Memory B cell (primary cell): Measurements from ENCODE around the gene ANXA9.

Experiments
- ATAC-seq: fragments of 150-1000 bp; cut with Tn5 transposase; 2 replicates; pipeline ENCODE4 v1.10.0; 2021; ENCODE audit warnings: low read depth, mild to moderate bottlenecking, moderate library complexity
- DNase-seq, 2 donors: peaks; one replicate each; pipeline ENCODE4 v3.0.0; 2022; ENCODE audit warnings: low spot score in 2 of 2
- H3K27ac Mint-ChIP-seq: one replicate; pipeline ENCODE4 v1.8.0; 2022; ENCODE audit warnings: mild to moderate bottlenecking, moderate library complexity, mixed read lengths
- H3K27me3 Mint-ChIP-seq: one replicate; pipeline ENCODE4 v1.8.0; 2022; ENCODE audit warnings: mixed read lengths
- H3K36me3 Mint-ChIP-seq: one replicate; pipeline ENCODE4 v1.8.0; 2022; ENCODE audit warnings: mild to moderate bottlenecking, mixed read lengths
- H3K4me1 Mint-ChIP-seq: one replicate; pipeline ENCODE4 v1.8.0; 2022; ENCODE audit warnings: mixed read lengths
- H3K4me3 Mint-ChIP-seq: one replicate; pipeline ENCODE4 v1.8.0; 2022; ENCODE audit warnings: mild to moderate bottlenecking, moderate library complexity, mixed read lengths
- H3K9me3 Mint-ChIP-seq: one replicate; pipeline ENCODE4 v1.8.0; 2022; ENCODE audit warnings: mixed read lengths

The ANXA9 gene

GRCh38 chr1:151005729-151006319, 23.7 kb downstream of the ANXA9 start:
- H3K4me3 Mint-ChIP-seq, result peak overlapping the region; percentile 100
- DNase-seq, result no peak
- H3K36me3 Mint-ChIP-seq, result peaks cover 6% of the 10 kb centered on the region
- peaks cover 44% of the 10 kb centered on the region for H3K4me1 Mint-ChIP-seq
- no peaks in the 10 kb centered on the region for H3K27me3 Mint-ChIP-seq
- H3K9me3 Mint-ChIP-seq, result no peaks in the 10 kb centered on the region
- peak overlapping the region; percentile 98 for H3K27ac Mint-ChIP-seq
- ATAC-seq, result no peak

- Mint-ChIP-seq H3K27me3 (no peaks in the 10 kb centered on the region), H3K27ac (peak within 1 kb of the TSS; percentile 98), H3K9me3 (no peaks in the 10 kb centered on the region), H3K4me1 (peaks cover 44% of the 10 kb centered on the region), H3K4me3 (peak within 1 kb of the TSS; percentile 100), H3K36me3 (peaks cover 5% of the 10 kb centered on the region)
- peak; percentile 27 for ATAC-seq
- DNase-seq, result peak; percentile 30 to 32
Observed at GRCh38 chr1:151006327-151007052, 24.4 kb downstream of the ANXA9 start, which contains the start of gene MINDY1. Gene MINDY1, minus strand, starts transcription at chr1:151006902. Its CDS starts 4,285 bp downstream, at chr1:151002617.

GRCh38 chr1:151007853-151008243, 25.8 kb downstream of the ANXA9 start:
- no peaks in the 10 kb centered on the region for H3K9me3 Mint-ChIP-seq
- H3K4me1 Mint-ChIP-seq, result peaks cover 40% of the 10 kb centered on the region
- H3K27ac Mint-ChIP-seq, result peak overlapping the region; percentile 98
- peak overlapping the region; percentile 100 for H3K4me3 Mint-ChIP-seq
- ATAC-seq (peak; percentile 0), DNase-seq (peak in 1 of 2 donors; percentile 22)
- peaks cover 2% of the 10 kb centered on the region for H3K36me3 Mint-ChIP-seq
- H3K27me3 Mint-ChIP-seq, result no peaks in the 10 kb centered on the region

- Mint-ChIP-seq H3K9me3 (no peaks in the 10 kb centered on the region), H3K4me1 (peaks cover 41% of the 10 kb centered on the region), H3K36me3 (peaks cover 4% of the 10 kb centered on the region), H3K4me3 (peak within 1 kb of the TSS; percentile 100), H3K27ac (peak within 1 kb of the TSS; percentile 98), H3K27me3 (no peaks in the 10 kb centered on the region)
- ATAC-seq (peak; percentile 89), DNase-seq (peak; percentile 91 to 94)
Observed at GRCh38 chr1:151008244-151009205, 26.4 kb downstream of the ANXA9 start, which contains the start of gene PRUNE1. Gene PRUNE1, plus strand, starts transcription at chr1:151008449. Its CDS starts 184 bp downstream, at chr1:151008633.

- Mint-ChIP-seq H3K9me3 (no peaks in the 10 kb centered on the region), H3K4me1 (peaks cover 42% of the 10 kb centered on the region), H3K27ac (peak overlapping the region; percentile 98), H3K27me3 (no peaks in the 10 kb centered on the region), H3K36me3 (peaks cover 4% of the 10 kb centered on the region), H3K4me3 (peak overlapping the region; percentile 100)
- ATAC-seq (no peak), DNase-seq (no peak)
Observed at GRCh38 chr1:151009206-151009587, 27.1 kb downstream of the ANXA9 start.

- ATAC-seq (no peak), DNase-seq (no peak)
- no peaks in the 10 kb centered on the region for H3K27me3 Mint-ChIP-seq
- peaks cover 4% of the 10 kb centered on the region for H3K36me3 Mint-ChIP-seq
- H3K4me1 Mint-ChIP-seq, result peaks cover 42% of the 10 kb centered on the region
- H3K4me3 Mint-ChIP-seq, result peak overlapping the region; percentile 100
- no peaks in the 10 kb centered on the region for H3K9me3 Mint-ChIP-seq
- no peak overlapping the region for H3K27ac Mint-ChIP-seq
Observed at GRCh38 chr1:151009674-151010345, 27.7 kb downstream of the ANXA9 start.

GRCh38 chr1:151010346-151010726, 28.2 kb downstream of the ANXA9 start:
- Mint-ChIP-seq H3K4me3 (no peak overlapping the region), H3K27ac (no peak overlapping the region), H3K9me3 (no peaks in the 10 kb centered on the region), H3K36me3 (peaks cover 4% of the 10 kb centered on the region), H3K27me3 (no peaks in the 10 kb centered on the region), H3K4me1 (peaks cover 41% of the 10 kb centered on the region)
- ATAC-seq (no peak), DNase-seq (no peak)

- Mint-ChIP-seq H3K4me3 (no peak overlapping the region), H3K4me1 (peaks cover 31% of the 10 kb centered on the region), H3K27me3 (no peaks in the 10 kb centered on the region), H3K36me3 (peaks cover 4% of the 10 kb centered on the region), H3K9me3 (no peaks in the 10 kb centered on the region), H3K27ac (no peak overlapping the region)
- ATAC-seq, result no peak
- DNase-seq, result no peak
Observed at GRCh38 chr1:151011154-151011850, 29.2 kb downstream of the ANXA9 start.

GRCh38 chr1:151012684-151013471, 30.8 kb downstream of the ANXA9 start:
- H3K4me1 Mint-ChIP-seq, result peaks cover 19% of the 10 kb centered on the region
- DNase-seq, result no peak
- H3K27me3 Mint-ChIP-seq, result no peaks in the 10 kb centered on the region
- ATAC-seq, result no peak
- no peaks in the 10 kb centered on the region for H3K9me3 Mint-ChIP-seq
- H3K27ac Mint-ChIP-seq, result no peak overlapping the region
- H3K4me3 Mint-ChIP-seq, result no peak overlapping the region
- H3K36me3 Mint-ChIP-seq, result peaks cover 4% of the 10 kb centered on the region

- no peak overlapping the region for H3K4me3 Mint-ChIP-seq
- ATAC-seq, result no peak
- no peak for DNase-seq
- H3K27me3 Mint-ChIP-seq, result no peaks in the 10 kb centered on the region
- H3K27ac Mint-ChIP-seq, result no peak overlapping the region
- no peaks in the 10 kb centered on the region for H3K9me3 Mint-ChIP-seq
- H3K36me3 Mint-ChIP-seq, result peaks cover 7% of the 10 kb centered on the region
- peaks cover 16% of the 10 kb centered on the region for H3K4me1 Mint-ChIP-seq
Observed at GRCh38 chr1:151013518-151013917, 31.4 kb downstream of the ANXA9 start.

- Mint-ChIP-seq H3K4me3 (no peak overlapping the region), H3K36me3 (peaks cover 16% of the 10 kb centered on the region), H3K9me3 (no peaks in the 10 kb centered on the region), H3K27me3 (no peaks in the 10 kb centered on the region), H3K4me1 (peaks cover 7% of the 10 kb centered on the region), H3K27ac (no peak overlapping the region)
- peak; percentile 99 for ATAC-seq
- peak; percentile 78 to 80 for DNase-seq
Observed at GRCh38 chr1:151024540-151025146, 42.6 kb downstream of the ANXA9 start.

GRCh38 chr1:151026460-151026859, 44.4 kb downstream of the ANXA9 start:
- DNase-seq, result no peak
- H3K9me3 Mint-ChIP-seq, result no peaks in the 10 kb centered on the region
- no peak overlapping the region for H3K4me3 Mint-ChIP-seq
- H3K36me3 Mint-ChIP-seq, result peaks cover 23% of the 10 kb centered on the region
- no peaks in the 10 kb centered on the region for H3K27me3 Mint-ChIP-seq
- ATAC-seq, result no peak
- peaks cover 7% of the 10 kb centered on the region for H3K4me1 Mint-ChIP-seq
- no peak overlapping the region for H3K27ac Mint-ChIP-seq
